PC-9 (cell line): ENCODE measurements around the gene CDS2.

Experiments used
- CTCF ChIP-seq: fragments of 200-600 bp; sonication (generic); conservative IDR thresholded peaks from 2 replicates; pipeline ENCODE4 v1.6.1; 2017; ENCODE audit warnings: mixed run types, antibody characterized with exemption, mild to moderate bottlenecking, moderate library complexity
- EZH2 ChIP-seq: fragments of 200-600 bp; sonication (generic); IDR thresholded peaks from 2 replicates; pipeline ENCODE4 v1.8.0; 2017; ENCODE audit warnings: antibody characterized with exemption, low read depth

- no peak for TF ChIP-seq CTCF
- TF ChIP-seq EZH2 = no peak
Observed at GRCh38 chr20:5168651-5169396, 42.0 kb downstream of the CDS2 start.
